Central memory CD8-positive, alpha-beta T cell (primary cell): Measurements from ENCODE around the gene ARHGAP40.

Experiments
- ATAC-seq: fragments of 150-1000 bp; cut with Tn5 transposase; replicated peaks from 2 replicates; pipeline ENCODE4 v1.10.0; 2022; ENCODE audit warnings: mild to moderate bottlenecking, moderate FRiP score, moderate number of reproducible peaks; ENCODE audit not compliant: poor library complexity, severe bottlenecking; ENCODE audit errors: extremely low read depth
- DNase-seq, 2 donors: peaks; one replicate each; pipeline ENCODE4 v3.0.0; 2021; ENCODE audit warnings: low spot score in 2 of 2
- H3K27ac Mint-ChIP-seq: one replicate; pipeline ENCODE4 v1.8.0; 2022; ENCODE audit warnings: low read depth, mild to moderate bottlenecking, moderate library complexity, mixed read lengths
- H3K27me3 Mint-ChIP-seq: one replicate; pipeline ENCODE4 v1.8.0; 2022; ENCODE audit warnings: mixed read lengths
- H3K36me3 Mint-ChIP-seq: one replicate; pipeline ENCODE4 v1.8.0; 2022; ENCODE audit warnings: mild to moderate bottlenecking, moderate library complexity, mixed read lengths; ENCODE audit not compliant: insufficient read depth
- H3K4me1 Mint-ChIP-seq: one replicate; pipeline ENCODE4 v1.8.0; 2022; ENCODE audit warnings: mixed read lengths
- H3K4me3 Mint-ChIP-seq: one replicate; pipeline ENCODE4 v1.8.0; 2022; ENCODE audit warnings: mild to moderate bottlenecking, moderate library complexity, mixed read lengths
- H3K9me3 Mint-ChIP-seq: one replicate; pipeline ENCODE4 v1.8.0; 2022; ENCODE audit warnings: mixed read lengths

Gene ARHGAP40

GRCh38 chr20:38601216-38602184, at the start of gene ARHGAP40:
ARHGAP40 (plus strand) TSS chr20:38601809.
- H3K36me3 Mint-ChIP-seq, result no peaks in the 10 kb centered on the region
- no peak for ATAC-seq
- no peak within 1 kb of the TSS for H3K27ac Mint-ChIP-seq
- H3K9me3 Mint-ChIP-seq, result no peaks in the 10 kb centered on the region
- DNase-seq, result no peak
- H3K4me1 Mint-ChIP-seq, result peaks cover 5% of the 10 kb centered on the region
- no peak within 1 kb of the TSS for H3K4me3 Mint-ChIP-seq
- peaks cover 66% of the 10 kb centered on the region for H3K27me3 Mint-ChIP-seq

DNA sequence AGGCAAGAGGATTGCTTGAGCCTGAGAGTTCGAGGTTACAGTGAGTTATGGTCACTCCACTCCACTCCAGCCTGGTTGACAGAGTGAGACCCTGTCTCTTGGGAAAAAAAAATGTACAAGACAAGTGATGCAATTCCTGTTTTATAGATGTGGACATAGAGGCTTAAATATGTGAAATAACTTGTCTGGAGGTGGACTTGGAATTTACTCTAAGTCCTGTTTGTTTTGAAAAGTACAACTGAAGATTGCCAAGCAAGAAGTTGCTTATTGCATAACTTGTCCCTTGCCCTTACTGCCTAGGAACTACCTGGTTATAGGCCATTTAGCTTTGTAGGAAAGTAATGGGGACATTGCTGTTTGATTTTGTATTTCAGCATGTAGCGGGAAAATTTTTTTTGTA, 46.6 kb upstream of the ARHGAP40 start:
- Mint-ChIP-seq H3K4me1 (no peaks in the 10 kb centered on the region), H3K27ac (no peak overlapping the region), H3K4me3 (no peak overlapping the region), H3K36me3 (peaks cover 32% of the 10 kb centered on the region), H3K9me3 (no peaks in the 10 kb centered on the region), H3K27me3 (no peaks in the 10 kb centered on the region)
- no peak for ATAC-seq
- DNase-seq, result no peak

- Mint-ChIP-seq H3K27me3 (no peaks in the 10 kb centered on the region), H3K36me3 (peaks cover 35% of the 10 kb centered on the region)
- ATAC-seq, result no peak
Measured at GRCh38 chr20:38555395-38555794, 46.2 kb upstream of the ARHGAP40 start.

GRCh38 chr20:38557174-38557573, 44.4 kb upstream of the ARHGAP40 start:
- no peaks in the 10 kb centered on the region for H3K27me3 Mint-ChIP-seq

More at GRCh38 chr20:38555395-38555794, 46.2 kb upstream of the ARHGAP40 start:
- Mint-ChIP-seq H3K9me3 (no peaks in the 10 kb centered on the region), H3K27ac (no peak overlapping the region), H3K4me3 (no peak overlapping the region), H3K4me1 (no peaks in the 10 kb centered on the region)
- DNase-seq, result no peak

DNA sequence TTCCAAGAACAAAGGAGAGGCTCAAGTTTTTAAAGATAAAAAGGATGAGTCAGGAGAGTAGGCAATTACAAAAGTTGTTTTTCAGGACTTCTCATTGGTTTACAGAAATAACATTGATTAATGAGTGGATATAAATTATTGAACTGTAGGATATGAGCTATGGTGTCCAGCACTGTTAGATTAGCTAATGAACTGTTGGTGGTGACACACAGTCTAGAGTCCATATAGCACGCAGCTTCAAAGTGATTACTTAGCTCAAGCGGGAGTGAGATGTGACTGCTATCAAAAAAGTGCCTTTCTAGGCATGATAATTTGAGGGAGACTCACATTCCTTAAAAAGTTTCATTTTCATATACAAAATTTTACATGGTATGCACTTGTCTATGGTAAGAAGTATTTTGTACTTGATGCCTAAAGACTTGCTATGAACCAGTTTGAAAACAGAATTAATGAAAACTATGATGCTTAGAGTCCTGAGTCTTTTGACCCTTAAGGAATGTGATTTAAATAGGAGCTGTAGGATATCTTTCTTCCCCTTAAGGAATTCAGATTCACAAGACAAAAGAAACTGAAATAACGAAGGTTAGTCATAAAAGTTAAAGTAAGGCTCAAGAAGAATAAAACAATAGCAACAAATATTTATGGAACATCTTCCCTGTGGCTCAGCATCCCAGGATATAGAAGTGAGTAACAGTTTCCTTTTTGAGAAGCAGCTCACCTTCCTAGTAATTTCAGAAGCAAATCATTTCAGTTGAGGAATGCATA, 42.8 kb upstream of the ARHGAP40 start:
- Mint-ChIP-seq H3K9me3 (no peaks in the 10 kb centered on the region), H3K27me3 (no peaks in the 10 kb centered on the region), H3K4me1 (no peaks in the 10 kb centered on the region), H3K27ac (no peak overlapping the region), H3K4me3 (no peak overlapping the region), H3K36me3 (peaks cover 40% of the 10 kb centered on the region)
- no peak for DNase-seq
- no peak for ATAC-seq

More at GRCh38 chr20:38557174-38557573, 44.4 kb upstream of the ARHGAP40 start:
- Mint-ChIP-seq H3K36me3 (peaks cover 35% of the 10 kb centered on the region), H3K9me3 (no peaks in the 10 kb centered on the region), H3K4me3 (no peak overlapping the region), H3K27ac (no peak overlapping the region), H3K4me1 (no peaks in the 10 kb centered on the region)
- ATAC-seq, result no peak
- no peak for DNase-seq

DNA sequence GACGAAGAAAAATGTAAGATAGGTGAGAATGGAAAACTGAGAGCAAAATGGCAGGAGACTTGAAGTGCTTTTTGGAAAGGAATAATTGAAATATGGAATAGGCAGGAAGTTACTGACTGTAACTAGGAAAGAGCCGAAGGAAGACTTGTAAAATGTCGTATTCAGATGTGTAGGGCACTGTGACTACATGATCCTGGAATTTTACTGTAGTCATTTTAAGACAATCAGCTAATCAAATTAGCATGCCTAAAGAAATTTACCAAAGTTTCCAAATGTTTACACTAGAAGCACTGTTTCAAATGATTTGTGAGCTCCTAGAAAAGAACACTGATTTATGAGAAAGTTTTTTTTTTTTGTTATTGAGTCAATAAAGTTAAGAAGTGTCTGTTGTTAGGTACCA, 41.8 kb upstream of the ARHGAP40 start:
- ATAC-seq (no peak), DNase-seq (no peak)
- H3K9me3 Mint-ChIP-seq, result no peaks in the 10 kb centered on the region
- H3K4me3 Mint-ChIP-seq, result no peak overlapping the region
- peaks cover 37% of the 10 kb centered on the region for H3K36me3 Mint-ChIP-seq
- no peak overlapping the region for H3K27ac Mint-ChIP-seq
- no peaks in the 10 kb centered on the region for H3K4me1 Mint-ChIP-seq
- no peaks in the 10 kb centered on the region for H3K27me3 Mint-ChIP-seq

GRCh38 chr20:38563802-38564431, 37.7 kb upstream of the ARHGAP40 start:
- Mint-ChIP-seq H3K9me3 (no peaks in the 10 kb centered on the region), H3K4me3 (no peak overlapping the region), H3K27ac (no peak overlapping the region), H3K36me3 (peaks cover 43% of the 10 kb centered on the region), H3K27me3 (no peaks in the 10 kb centered on the region), H3K4me1 (no peaks in the 10 kb centered on the region)
- DNase-seq, result no peak
- ATAC-seq, result no peak

DNA sequence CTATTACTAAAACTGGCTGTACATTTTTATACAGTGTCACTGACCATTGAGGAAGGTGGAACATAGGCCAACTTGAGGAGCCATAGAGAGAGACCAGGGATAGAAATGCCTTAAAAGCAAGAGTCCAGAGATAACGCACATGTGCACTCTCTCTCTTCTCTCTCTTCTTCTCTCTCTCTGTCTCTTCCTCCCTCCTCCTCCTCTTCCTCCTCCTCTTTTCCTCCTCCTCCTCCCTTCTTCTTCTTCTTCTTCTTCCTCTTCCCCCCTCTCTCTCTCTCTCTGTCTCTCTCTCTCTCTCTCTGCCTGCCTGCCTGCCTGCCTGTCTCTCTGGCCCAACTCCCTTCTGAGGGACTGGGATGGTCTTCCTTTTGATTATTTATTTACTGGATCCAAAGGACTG, 36.9 kb upstream of the ARHGAP40 start:
- Mint-ChIP-seq H3K4me1 (no peaks in the 10 kb centered on the region), H3K36me3 (peaks cover 37% of the 10 kb centered on the region), H3K27me3 (no peaks in the 10 kb centered on the region), H3K4me3 (no peak overlapping the region), H3K27ac (no peak overlapping the region), H3K9me3 (no peaks in the 10 kb centered on the region)
- ATAC-seq (no peak), DNase-seq (no peak)

- no peaks in the 10 kb centered on the region for H3K4me1 Mint-ChIP-seq
- H3K4me3 Mint-ChIP-seq, result no peak overlapping the region
- no peak overlapping the region for H3K27ac Mint-ChIP-seq
- no peaks in the 10 kb centered on the region for H3K27me3 Mint-ChIP-seq
- H3K36me3 Mint-ChIP-seq, result peaks cover 41% of the 10 kb centered on the region
- DNase-seq, result no peak
- H3K9me3 Mint-ChIP-seq, result no peaks in the 10 kb centered on the region
- ATAC-seq, result no peak
Measured at GRCh38 chr20:38566036-38566598, 35.5 kb upstream of the ARHGAP40 start.

DNA sequence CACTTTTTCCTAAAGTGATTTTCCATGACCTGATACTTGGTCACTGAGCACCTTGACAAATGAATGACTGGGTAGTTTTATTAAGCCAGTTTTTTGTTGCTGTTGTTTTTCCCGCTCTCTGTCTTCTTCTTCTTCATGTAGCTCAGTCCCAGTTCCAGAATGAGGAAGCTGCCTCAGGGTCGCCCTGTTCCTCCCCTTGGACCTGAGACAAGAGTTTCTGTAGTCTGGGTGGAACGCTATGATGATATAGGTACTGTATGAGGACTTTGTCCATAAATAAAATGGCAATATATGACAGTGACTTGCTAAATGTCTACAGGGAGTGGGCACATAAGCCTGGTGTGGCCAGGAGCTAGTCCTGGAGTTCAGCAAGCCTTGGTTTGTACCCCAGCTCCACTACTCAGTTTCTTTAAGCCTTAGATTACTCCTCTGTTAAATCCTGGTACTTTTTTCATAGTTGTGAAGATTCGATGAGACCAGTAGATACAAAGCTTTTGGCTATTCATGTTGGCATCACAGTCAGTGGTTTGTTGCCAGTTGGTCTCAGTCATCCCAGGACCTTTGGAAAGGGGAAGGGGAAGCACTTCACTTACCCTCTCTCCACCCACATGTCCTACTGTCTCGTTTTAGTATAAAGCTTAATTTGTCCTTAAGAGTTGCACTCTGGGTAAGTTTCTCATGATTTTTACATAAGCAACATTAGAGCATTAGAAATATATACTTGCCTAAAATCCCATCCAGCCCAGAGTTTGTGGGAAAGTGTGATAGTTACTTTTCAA, 31.7 kb upstream of the ARHGAP40 start:
- H3K9me3 Mint-ChIP-seq, result no peaks in the 10 kb centered on the region
- H3K27me3 Mint-ChIP-seq, result no peaks in the 10 kb centered on the region

GRCh38 chr20:38573413-38573812, 28.2 kb upstream of the ARHGAP40 start:
- ATAC-seq (no peak), DNase-seq (no peak)
- no peaks in the 10 kb centered on the region for H3K27me3 Mint-ChIP-seq
- H3K4me1 Mint-ChIP-seq, result no peaks in the 10 kb centered on the region
- no peaks in the 10 kb centered on the region for H3K9me3 Mint-ChIP-seq
- H3K27ac Mint-ChIP-seq, result no peak overlapping the region
- peaks cover 38% of the 10 kb centered on the region for H3K36me3 Mint-ChIP-seq
- H3K4me3 Mint-ChIP-seq, result no peak overlapping the region

More for the DNA sequence above, 31.7 kb upstream of the ARHGAP40 start:
- no peaks in the 10 kb centered on the region for H3K4me1 Mint-ChIP-seq
- no peak for ATAC-seq
- no peak for DNase-seq
- H3K27ac Mint-ChIP-seq, result no peak overlapping the region
- H3K36me3 Mint-ChIP-seq, result peaks cover 45% of the 10 kb centered on the region
- no peak overlapping the region for H3K4me3 Mint-ChIP-seq
